GM18519 (cell line): Measurements from ENCODE around the gene IL10RA.
"Not testable (repeated sequence)": the region's sequence is repeated elsewhere in the genome, so short reads cannot be mapped to it uniquely, and the experiment has no call there.

Source experiments
- ATAC-seq: cut with Tn5 transposase; IDR thresholded peaks from one replicate; pipeline ENCODE4 v1.9.1; 2021; ENCODE audit warnings: mild to moderate bottlenecking, moderate library complexity; ENCODE audit not compliant: unreplicated experiment, low FRiP score

Gene IL10RA

GRCh38 chr11:117960406-117960805 lies 25.8 kb upstream of the IL10RA start:
- ATAC-seq, result no peak

- ATAC-seq, result no peak
These were observed 24.3 kb upstream of the IL10RA start for GRCh38 chr11:117961896-117962295.

GRCh38 chr11:117962826-117963225 lies 23.4 kb upstream of the IL10RA start:
- no peak for ATAC-seq

- no peak for ATAC-seq
These were observed 19.3 kb upstream of the IL10RA start for GRCh38 chr11:117966908-117967307.

GRCh38 chr11:117969160-117969991 lies 16.8 kb upstream of the IL10RA start:
- no peak for ATAC-seq

- no peak for ATAC-seq
These were observed 15.7 kb upstream of the IL10RA start for GRCh38 chr11:117970400-117971024.

- ATAC-seq, result no peak
These were observed 14.2 kb upstream of the IL10RA start for GRCh38 chr11:117972044-117972443.

GRCh38 chr11:117972629-117973502 lies 13.3 kb upstream of the IL10RA start:
- ATAC-seq, result no peak

GRCh38 chr11:117973503-117973860 lies 12.7 kb upstream of the IL10RA start:
- no peak for ATAC-seq

- no peak for ATAC-seq
These were observed 9.7 kb upstream of the IL10RA start for GRCh38 chr11:117976445-117976844.

GRCh38 chr11:117977029-117977428 lies 9.2 kb upstream of the IL10RA start:
- no peak for ATAC-seq

- ATAC-seq, result not testable (repeated sequence)
These were observed 8.5 kb upstream of the IL10RA start for GRCh38 chr11:117977612-117978264.

GRCh38 chr11:117978291-117978910 lies 7.8 kb upstream of the IL10RA start:
- not testable (repeated sequence) for ATAC-seq

GRCh38 chr11:117978991-117979390 lies 7.2 kb upstream of the IL10RA start:
- ATAC-seq, result no peak

GRCh38 chr11:117979481-117980211 lies 6.5 kb upstream of the IL10RA start:
- no peak for ATAC-seq

GRCh38 chr11:117980280-117980679 lies 5.9 kb upstream of the IL10RA start:
- ATAC-seq, result no peak

- ATAC-seq, result no peak
These were observed 5.5 kb upstream of the IL10RA start for GRCh38 chr11:117980720-117981119.

- ATAC-seq, result no peak
These were observed 3.1 kb upstream of the IL10RA start for GRCh38 chr11:117983163-117983475.

- ATAC-seq, result no peak
These were observed 1.7 kb upstream of the IL10RA start for GRCh38 chr11:117984476-117984875.
